IMR-90 (cell line): ENCODE data around the gene ZBED2.

Experiments used
- SMC3 ChIP-seq: fragments of 150-350 bp; IDR thresholded peaks from 2 replicates; pipeline ENCODE4 v1.6.1; 2016; ENCODE audit warnings: low read depth, mild to moderate bottlenecking, antibody characterized with exemption, low read length, moderate library complexity
- TF ChIP-seq, protein P1 (sequence below): conservative IDR thresholded peaks from 2 replicates; pipeline ENCODE4 v1.5.1; 2012; ENCODE audit warnings: mild to moderate bottlenecking, low read depth, low read length, improper control_type of control experiment

DNA sequence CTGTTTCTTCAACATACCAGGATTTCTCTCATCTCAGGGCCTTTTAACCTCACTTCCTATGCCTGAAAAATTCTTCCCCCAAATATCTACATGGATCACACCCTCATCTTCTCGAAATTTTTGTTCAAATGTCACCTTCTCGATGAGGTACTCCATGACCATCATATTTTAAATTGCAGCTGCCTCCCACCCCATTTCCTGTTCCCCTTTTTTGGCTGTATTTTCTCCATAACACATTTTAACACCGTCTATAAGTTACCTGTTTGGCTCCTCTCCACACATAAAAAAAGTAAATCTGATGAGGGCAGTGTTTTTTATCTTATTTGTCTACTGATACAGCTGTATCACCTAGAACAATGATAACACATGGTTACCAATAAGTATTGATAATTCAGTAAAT, 20.7 kb upstream of the ZBED2 start:
- TF ChIP-seq SMC3, result no peak
- TF ChIP-seq, protein P1, sequence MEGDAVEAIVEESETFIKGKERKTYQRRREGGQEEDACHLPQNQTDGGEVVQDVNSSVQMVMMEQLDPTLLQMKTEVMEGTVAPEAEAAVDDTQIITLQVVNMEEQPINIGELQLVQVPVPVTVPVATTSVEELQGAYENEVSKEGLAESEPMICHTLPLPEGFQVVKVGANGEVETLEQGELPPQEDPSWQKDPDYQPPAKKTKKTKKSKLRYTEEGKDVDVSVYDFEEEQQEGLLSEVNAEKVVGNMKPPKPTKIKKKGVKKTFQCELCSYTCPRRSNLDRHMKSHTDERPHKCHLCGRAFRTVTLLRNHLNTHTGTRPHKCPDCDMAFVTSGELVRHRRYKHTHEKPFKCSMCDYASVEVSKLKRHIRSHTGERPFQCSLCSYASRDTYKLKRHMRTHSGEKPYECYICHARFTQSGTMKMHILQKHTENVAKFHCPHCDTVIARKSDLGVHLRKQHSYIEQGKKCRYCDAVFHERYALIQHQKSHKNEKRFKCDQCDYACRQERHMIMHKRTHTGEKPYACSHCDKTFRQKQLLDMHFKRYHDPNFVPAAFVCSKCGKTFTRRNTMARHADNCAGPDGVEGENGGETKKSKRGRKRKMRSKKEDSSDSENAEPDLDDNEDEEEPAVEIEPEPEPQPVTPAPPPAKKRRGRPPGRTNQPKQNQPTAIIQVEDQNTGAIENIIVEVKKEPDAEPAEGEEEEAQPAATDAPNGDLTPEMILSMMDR, result no peak
